ENCODE measurements around the gene HDAC9. TPM values are rescaled to one million over a fixed set of nuclear protein-coding genes. Genes with fewer than 3 reads are reported as not detected.

The HDAC9 gene
- total RNA-seq, 1 experiment from 2014 or later = 7.7 TPM

DNA sequence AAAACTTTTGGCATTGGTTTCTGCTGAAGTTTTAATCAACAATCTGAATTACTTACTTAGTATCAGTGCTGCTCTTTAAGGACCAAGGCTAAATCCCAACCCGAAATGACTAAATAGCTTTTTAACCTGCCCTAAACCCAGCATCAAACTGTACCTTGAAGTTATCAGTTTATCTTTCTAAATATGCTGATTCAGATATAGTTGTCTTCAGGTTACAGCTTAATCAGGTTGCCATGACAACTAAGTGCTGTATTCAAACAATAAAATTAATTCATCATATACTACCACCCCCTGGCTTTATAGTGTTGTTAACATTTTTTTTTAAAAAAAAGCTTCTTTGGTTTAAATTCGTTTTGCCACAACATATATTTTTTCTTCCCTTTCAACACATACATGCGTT lies 382.3 kb downstream of the HDAC9 start:
- no peak overlapping the region for H4K91ac ChIP-seq (ENCODE audit: insufficient read length, low read depth, low read length)
- TF ChIP-seq CTCF (conservative IDR thresholded peaks at IDR 0.05) = no peak
- H2BK5ac ChIP-seq (ENCODE audit: insufficient read length, low read length) = no peak overlapping the region
- no peak overlapping the region for H2BK20ac ChIP-seq (ENCODE audit: low read depth, low read length, poor library complexity, severe bottlenecking)
- H4K5ac ChIP-seq (ENCODE audit: insufficient read length, low read depth, low read length) = no peak overlapping the region
- no peak overlapping the region for H3K14ac ChIP-seq (ENCODE audit: insufficient read depth, low read length)
- H3K9me3 Mint-ChIP-seq = peaks cover 6 to 7% of the 10 kb centered on the region in 2 experiments; a peak in 2 of 5 replicates
- no peaks in the 10 kb centered on the region for H4K20me1 ChIP-seq (ENCODE audit: control insufficient read depth, insufficient read depth, insufficient read length)
- H2AK5ac ChIP-seq (ENCODE audit: insufficient read length, low read length) = no peak overlapping the region
- no peak overlapping the region for H2BK15ac ChIP-seq (ENCODE audit: low read depth, low read length)
- H3K4ac ChIP-seq (ENCODE audit: low read depth, low read length) = no peak overlapping the region
- no peaks in the 10 kb centered on the region for H3K79me2 ChIP-seq (ENCODE audit: insufficient read depth, low read length)
- no peak for DNase-seq
- H3K23me2 ChIP-seq (ENCODE audit: insufficient read length, low read depth, low read length, poor library complexity, severe bottlenecking) = no peaks in the 10 kb centered on the region
- no peaks in the 10 kb centered on the region for H3K4me1 ChIP-seq (ENCODE audit: insufficient read depth, low read length)
- no peak overlapping the region for H4K8ac ChIP-seq (replicated peaks; ENCODE audit: insufficient read length, low read depth, low read length)
- H3K18ac ChIP-seq (ENCODE audit: insufficient read length, low read depth, low read length) = no peak overlapping the region
- H3K23ac ChIP-seq (ENCODE audit: insufficient read length, low read depth, low read length) = no peak overlapping the region
- H3K4me3 Mint-ChIP-seq = no peak overlapping the region
- H3K56ac ChIP-seq (ENCODE audit: insufficient read length, low read depth, low read length) = no peak overlapping the region
- no peak overlapping the region for H3K9ac ChIP-seq (ENCODE audit: extremely low read depth, insufficient read length, low read length)
- peaks cover 0 to 11% (median 0%) of the 10 kb centered on the region in 3 experiments; a peak in 1 of 7 replicates for H3K36me3 Mint-ChIP-seq (ENCODE audit: insufficient read depth in 1 of 3, low read depth in 3 of 3)
- H3T11ph ChIP-seq (ENCODE audit: low read length) = no peak overlapping the region
- H3K27ac ChIP-seq (ENCODE audit: insufficient read length, low read depth, low read length) = no peak overlapping the region
- no peak overlapping the region for H2AFZ ChIP-seq (ENCODE audit: low read length)
- no peaks in the 10 kb centered on the region for H3K27me3 ChIP-seq (ENCODE audit: insufficient read depth, low read length)
- no peaks in the 10 kb centered on the region for H3K79me1 ChIP-seq (ENCODE audit: insufficient read depth, low read depth, low read length, poor library complexity, severe bottlenecking)
- H3K27ac Mint-ChIP-seq = no peak overlapping the region
- H2BK12ac ChIP-seq (ENCODE audit: insufficient read length, low read depth, low read length) = no peak overlapping the region
- no peak overlapping the region for H3K4me2 ChIP-seq (ENCODE audit: insufficient read depth, insufficient read length, low read length)
- no peak overlapping the region for H2BK120ac ChIP-seq (ENCODE audit: low read depth, low read length, poor library complexity, severe bottlenecking)
- H3K9me3 ChIP-seq (ENCODE audit: control insufficient read depth, low read depth, low read length) = no peaks in the 10 kb centered on the region
- WGBS (ENCODE audit: extremely low coverage, insufficient read length, low lambda C conversion rate) = no CpG with 5 or more reads among the region's 3 CpGs
- H3K4me1 Mint-ChIP-seq = no peaks in the 10 kb centered on the region
- no peaks in the 10 kb centered on the region for H3K27me3 Mint-ChIP-seq (ENCODE audit: low read depth)

Measured in H9 (cell line).